Kidney (tissue), 14 donors: Measurements from ENCODE around the gene IL4I1. TPM values are rescaled to one million over a fixed set of nuclear protein-coding genes. Genes with fewer than 3 reads are reported as not detected.

ENCODE experiments used
- DNase-seq, 5 donors: peaks; one replicate each; pipeline ENCODE4 v3.0.0-alpha.2; 2013 to 2020
- FAIRE-seq: peaks from 2 replicates; lab custom pipeline; 2012; peaks lifted over from hg19 to GRCh38; lab: Jason Lieb, UNC
- H3K27ac ChIP-seq, 2 donors: one replicate each; pipeline ENCODE4 v1.7.0; 2013; ENCODE audit warnings: low read depth in 2 of 2, low read length in 2 of 2, inconsistent platforms in 1 of 2
- H3K27me3 ChIP-seq: one replicate; pipeline ENCODE4 v1.7.1; 2013; ENCODE audit warnings: low read length, inconsistent platforms; ENCODE audit not compliant: control insufficient read depth, insufficient read depth
- H3K36me3 ChIP-seq, 3 donors: one replicate each; pipeline versions ENCODE4 v1.7.0 to v1.7.1; 2013; ENCODE audit warnings: low read length in 3 of 3, control low read depth in 1 of 3, inconsistent platforms in 1 of 3; ENCODE audit not compliant: insufficient read depth in 3 of 3, control insufficient read depth in 2 of 3
- H3K4me1 ChIP-seq, 3 donors: one replicate each; pipeline versions ENCODE4 v1.7.0 to v1.7.1; 2013; ENCODE audit warnings: low read length in 3 of 3, inconsistent platforms in 1 of 3, low read depth in 1 of 3; ENCODE audit not compliant: control insufficient read depth in 2 of 3, insufficient read depth in 2 of 3
- H3K4me3 ChIP-seq, 3 donors: one replicate each; pipeline versions ENCODE4 v1.7.0 to v1.8.1; 2013; ENCODE audit warnings: low read length in 3 of 3, control low read depth in 1 of 3, inconsistent platforms in 1 of 3
- H3K9ac ChIP-seq, 3 donors: one replicate each; pipeline versions ENCODE4 v1.7.0 to v1.7.1; 2013; ENCODE audit warnings: low read length in 3 of 3, control low read depth in 1 of 3, inconsistent platforms in 1 of 3
- H3K9me3 ChIP-seq, 3 donors: one replicate each; pipeline versions ENCODE4 v1.7.0 to v1.7.1; 2013; ENCODE audit warnings: low read length in 3 of 3, control low read depth in 1 of 3, inconsistent platforms in 1 of 3; ENCODE audit not compliant: control insufficient read depth in 2 of 3, insufficient read depth in 1 of 3
- CTCF ChIP-seq: IDR thresholded peaks from 3 replicates; pipeline ENCODE4 v1.5.1; 2012; ENCODE audit warnings: mild to moderate bottlenecking, moderate library complexity, borderline replicate concordance; ENCODE audit not compliant: insufficient read depth; ENCODE audit errors: extremely low read depth
- intact Hi-C: fragments of 100-400 bp; cut with DNase I; formaldehyde crosslinking; loops from one replicate; pipeline ENCODE4 v1.11.1; 2022
- polyA plus RNA-seq: library from polyadenylated mRNA; stranded (reverse); fragments of 350-450 nt; fragmentation: Illumina TruSeq; extraction: RNeasy Lipid Tissue Mini Kit (QIAGEN cat#74804); gene quantifications from one replicate; pipeline ENCODE4 v1.2.3, GENCODE V29; 2014; ENCODE audit warnings: low read depth, low replicate concordance; ENCODE audit not compliant: insufficient read depth
- total RNA-seq: library from RNA; stranded (reverse); fragmentation: NEBNext Ultra II Directional; extraction: Animal tissue kit (Norgen Biotek cat#: 25700); gene quantifications from one replicate; pipeline ENCODE4 v1.2.1, GENCODE V29; 2021
- donor health status: control.
- donor health status: control.
- donor health status: control.
- donor health status: control.
- donor health status: control.
- donor health status: DM: yes; HTN: yes; CAD: no.
- donor health status: Normal renal cell carcinoma (clear cell type).

The IL4I1 gene
- total and polyA plus RNA-seq, 2 donors from 2014 or later, result 0.82 to 12.8 TPM

GRCh38 chr19:49870309-49870901, 26.3 kb downstream of the IL4I1 start:
- peak overlapping the region; percentile 55 to 79 (median 77) for H3K9ac ChIP-seq
- peak overlapping the region; percentile 93 to 94 for H3K27ac ChIP-seq
- H3K4me1 ChIP-seq, result peaks cover 2 to 29% (median 21%) of the 10 kb centered on the region in 3 donors
- TF ChIP-seq CTCF, result no peak
- peaks cover 0 to 7% (median 0%) of the 10 kb centered on the region in 3 donors for H3K36me3 ChIP-seq
- H3K4me3 ChIP-seq, result peak overlapping the region; percentile 62 to 75 (median 71)
- intact Hi-C loops, result no loop called here
- no peaks in the 10 kb centered on the region for H3K27me3 ChIP-seq
- FAIRE-seq (no peak), DNase-seq (peak in 1 of 5 donors; percentile 82)
- H3K9me3 ChIP-seq, result no peaks in the 10 kb centered on the region

GRCh38 chr19:49869484-49870308, 27.0 kb downstream of the IL4I1 start:
- H3K4me1 ChIP-seq, result peaks cover 2 to 31% (median 16%) of the 10 kb centered on the region in 3 donors
- H3K4me3 ChIP-seq, result peak overlapping the region; percentile 62 to 75 (median 71)
- peaks cover 1 to 7% (median 3%) of the 10 kb centered on the region in 3 donors for H3K36me3 ChIP-seq
- H3K9me3 ChIP-seq, result no peaks in the 10 kb centered on the region
- no peaks in the 10 kb centered on the region for H3K27me3 ChIP-seq
- no peak for TF ChIP-seq CTCF
- peak overlapping the region; percentile 93 to 94 for H3K27ac ChIP-seq
- peak overlapping the region; percentile 55 to 79 (median 77) for H3K9ac ChIP-seq
- intact Hi-C loops, result no loop called here
- FAIRE-seq (peak; percentile 99), DNase-seq (peak; percentile 98 to 100 (median 99))

GRCh38 chr19:49869009-49869483, 27.6 kb downstream of the IL4I1 start:
- Histone ChIP-seq H3K27me3 (no peaks in the 10 kb centered on the region), H3K36me3 (peaks cover 6 to 7% (median 7%) of the 10 kb centered on the region in 3 donors), H3K9ac (peak overlapping the region in 1 of 3 donors; percentile 47), H3K27ac (peak overlapping the region; percentile 79 to 94), H3K4me3 (peak overlapping the region; percentile 28 to 75 (median 60)), H3K4me1 (peaks cover 2 to 31% (median 16%) of the 10 kb centered on the region in 3 donors), H3K9me3 (no peaks in the 10 kb centered on the region)
- no peak for TF ChIP-seq CTCF
- FAIRE-seq, result no peak
- no peak for DNase-seq
- intact Hi-C loops, result no loop called here
